Ascending aorta (tissue), 2 donors: Measurements from ENCODE around the gene DHRS7. TPM values are rescaled to one million over a fixed set of nuclear protein-coding genes. Genes with fewer than 3 reads are reported as not detected.

ENCODE experiments used
- DNase-seq, 2 donors: peaks; one replicate each; pipeline ENCODE4 v3.0.0-alpha.2; 2019; ENCODE audit warnings: low spot score in 2 of 2
- H3K27ac ChIP-seq, 2 donors: fragments of 200-600 bp; sonication (generic); one replicate each; pipeline ENCODE4 v1.5.1; 2016 to 2017; ENCODE audit warnings: mild to moderate bottlenecking in 1 of 2
- H3K27me3 ChIP-seq: fragments of 200-600 bp; sonication (generic); one replicate; pipeline ENCODE4 v1.5.1; 2017
- H3K36me3 ChIP-seq, 2 donors: fragments of 200-600 bp; sonication (generic); one replicate each; pipeline ENCODE4 v1.5.1; 2016
- H3K4me1 ChIP-seq, 2 donors: fragments of 200-600 bp; sonication (generic); one replicate each; pipeline ENCODE4 v1.5.1; 2016 to 2017; ENCODE audit warnings: mild to moderate bottlenecking in 1 of 2
- H3K4me3 ChIP-seq, 2 donors: fragments of 200-600 bp; sonication (generic); one replicate each; pipeline ENCODE4 v1.5.1; 2016 to 2017; ENCODE audit warnings: mild to moderate bottlenecking in 1 of 2
- H3K9me3 ChIP-seq, 2 donors: fragments of 200-600 bp; sonication (generic); one replicate each; pipeline ENCODE4 v1.5.1; 2016
- intact Hi-C: fragments of 100-400 bp; cut with DNase I; formaldehyde crosslinking; loops from one replicate; pipeline ENCODE4 v1.15.1; 2023
- total RNA-seq: library from RNA; depleted of rRNA; stranded (reverse); fragments of >200 nt; gene quantifications from one replicate; pipeline ENCODE4 v1.1.0, GENCODE V29; 2016
- TF ChIP-seq, protein P1 (sequence below), 3 experiments: fragments of 200-600 bp in 2 of 3; fragments of 450-650 bp in 1 of 3; sonication (generic) in 2 of 3; IDR thresholded peaks; one replicate each; pipeline ENCODE4 v1.5.1; 2016 to 2019; ENCODE audit warnings: antibody characterized with exemption in 3 of 3, mild to moderate bottlenecking in 1 of 3, moderate library complexity in 1 of 3

The DHRS7 gene
- total RNA-seq, 1 donor from 2014 or later: 34.8 TPM

DNA sequence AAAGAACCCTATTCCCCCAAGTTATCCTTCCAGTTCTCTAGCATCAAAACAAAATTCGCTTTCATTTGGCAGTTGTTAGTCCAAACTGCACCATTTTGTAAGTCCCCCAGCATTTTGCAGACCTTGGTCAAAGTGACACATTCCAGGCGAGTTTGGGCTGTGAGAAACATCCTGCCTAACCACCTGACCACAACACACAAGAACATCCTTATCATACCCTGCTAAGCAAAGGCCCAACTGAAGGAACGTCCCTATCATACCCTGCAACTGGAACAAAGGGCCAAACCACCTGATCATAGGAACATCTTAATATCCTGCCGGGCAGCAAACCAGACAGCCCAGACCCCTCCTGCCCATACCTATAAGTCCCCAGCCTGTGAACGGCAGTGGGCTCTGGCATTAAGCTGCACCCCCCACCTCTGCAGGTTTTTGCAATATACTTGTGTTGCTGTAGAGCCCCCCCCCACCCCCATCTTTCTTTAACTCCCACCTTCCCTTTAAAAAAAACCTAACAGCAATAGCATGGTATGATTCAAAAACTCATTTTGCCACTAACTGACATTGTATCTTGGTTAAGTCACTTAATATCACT is 70.8 kb downstream of the DHRS7 start:
- Histone ChIP-seq H3K4me1 (peaks cover 0 to 11% of the 10 kb centered on the region in 2 donors), H3K36me3 (peaks cover 0 to 11% of the 10 kb centered on the region in 2 donors), H3K9me3 (no peaks in the 10 kb centered on the region), H3K27me3 (no peaks in the 10 kb centered on the region), H3K27ac (peak overlapping the region in 1 of 2 donors; percentile 96), H3K4me3 (no peak overlapping the region)
- TF ChIP-seq, protein P1, sequence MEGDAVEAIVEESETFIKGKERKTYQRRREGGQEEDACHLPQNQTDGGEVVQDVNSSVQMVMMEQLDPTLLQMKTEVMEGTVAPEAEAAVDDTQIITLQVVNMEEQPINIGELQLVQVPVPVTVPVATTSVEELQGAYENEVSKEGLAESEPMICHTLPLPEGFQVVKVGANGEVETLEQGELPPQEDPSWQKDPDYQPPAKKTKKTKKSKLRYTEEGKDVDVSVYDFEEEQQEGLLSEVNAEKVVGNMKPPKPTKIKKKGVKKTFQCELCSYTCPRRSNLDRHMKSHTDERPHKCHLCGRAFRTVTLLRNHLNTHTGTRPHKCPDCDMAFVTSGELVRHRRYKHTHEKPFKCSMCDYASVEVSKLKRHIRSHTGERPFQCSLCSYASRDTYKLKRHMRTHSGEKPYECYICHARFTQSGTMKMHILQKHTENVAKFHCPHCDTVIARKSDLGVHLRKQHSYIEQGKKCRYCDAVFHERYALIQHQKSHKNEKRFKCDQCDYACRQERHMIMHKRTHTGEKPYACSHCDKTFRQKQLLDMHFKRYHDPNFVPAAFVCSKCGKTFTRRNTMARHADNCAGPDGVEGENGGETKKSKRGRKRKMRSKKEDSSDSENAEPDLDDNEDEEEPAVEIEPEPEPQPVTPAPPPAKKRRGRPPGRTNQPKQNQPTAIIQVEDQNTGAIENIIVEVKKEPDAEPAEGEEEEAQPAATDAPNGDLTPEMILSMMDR (IDR thresholded peaks at IDR 0.05): no peak
- intact Hi-C loops: loop anchor here (5.0 to 10.0 kb wide), 3 partner anchors 417 to 1050 kb away; partner anchors contain the start of genes JKAMP and L3HYPDH
- no peak for DNase-seq

Other genes with a start within 250 kb of the DHRS7 start
- gene LRRC9, start 245.3 kb downstream of the DHRS7 start, total RNA-seq: not detected
- 47.8 TPM for gene PCNX4, start 73.5 kb downstream of the DHRS7 start, total RNA-seq
- gene PPM1A, start 83.8 kb upstream of the DHRS7 start, total RNA-seq: 25.0 TPM